RWPE2 (cell line): ENCODE results near the gene TNIP1.
A peak's percentile ranks its signal among the peaks of the same experiment; 100 is the strongest.

Experiments
- ATAC-seq: fragments of 200-7000 bp; cut with Tn5 transposase; 3 replicates; pipeline ENCODE4 v1.9.1; 2021; ENCODE audit warnings: low read depth
- DNase-seq: peaks from one replicate; pipeline ENCODE4 v3.0.0-alpha.2; 2020; ENCODE audit warnings: low spot score
- H3K27ac ChIP-seq: fragments of 450-650 bp; 2 replicates; pipeline ENCODE4 v1.5.1; 2017; ENCODE audit warnings: mild to moderate bottlenecking; ENCODE audit not compliant: poor library complexity, severe bottlenecking
- H3K27me3 ChIP-seq: fragments of 250-450 bp; sonication (Bioruptor Pico); 2 replicates; pipeline ENCODE4 v1.5.1; 2021; ENCODE audit warnings: mild to moderate bottlenecking, moderate library complexity; ENCODE audit not compliant: insufficient read depth, poor library complexity, severe bottlenecking
- H3K36me3 ChIP-seq: fragments of 250-450 bp; sonication (Bioruptor Pico); 2 replicates; pipeline ENCODE4 v1.5.1; 2020; ENCODE audit warnings: low read depth, mild to moderate bottlenecking, moderate library complexity
- H3K4me1 ChIP-seq: fragments of 250-450 bp; sonication (Bioruptor Pico); 2 replicates; pipeline ENCODE4 v1.5.1; 2021; ENCODE audit warnings: mild to moderate bottlenecking, moderate library complexity; ENCODE audit not compliant: insufficient read depth, poor library complexity, severe bottlenecking
- H3K4me3 ChIP-seq: fragments of 250-450 bp; sonication (Bioruptor Pico); 2 replicates; pipeline ENCODE4 v1.5.1; 2021; ENCODE audit warnings: mild to moderate bottlenecking, moderate library complexity; ENCODE audit not compliant: severe bottlenecking
- H3K9me3 ChIP-seq: fragments of 250-450 bp; sonication (Bioruptor Pico); 2 replicates; pipeline ENCODE4 v1.5.1; 2021; ENCODE audit warnings: mild to moderate bottlenecking, moderate library complexity; ENCODE audit not compliant: severe bottlenecking
- TF ChIP-seq, protein P1 (sequence below): fragments of 450-650 bp; IDR thresholded peaks from one replicate; pipeline ENCODE4 v1.5.1; 2017; ENCODE audit warnings: mild to moderate bottlenecking, moderate library complexity; ENCODE audit not compliant: poor library complexity, severe bottlenecking

TNIP1 gene

DNA sequence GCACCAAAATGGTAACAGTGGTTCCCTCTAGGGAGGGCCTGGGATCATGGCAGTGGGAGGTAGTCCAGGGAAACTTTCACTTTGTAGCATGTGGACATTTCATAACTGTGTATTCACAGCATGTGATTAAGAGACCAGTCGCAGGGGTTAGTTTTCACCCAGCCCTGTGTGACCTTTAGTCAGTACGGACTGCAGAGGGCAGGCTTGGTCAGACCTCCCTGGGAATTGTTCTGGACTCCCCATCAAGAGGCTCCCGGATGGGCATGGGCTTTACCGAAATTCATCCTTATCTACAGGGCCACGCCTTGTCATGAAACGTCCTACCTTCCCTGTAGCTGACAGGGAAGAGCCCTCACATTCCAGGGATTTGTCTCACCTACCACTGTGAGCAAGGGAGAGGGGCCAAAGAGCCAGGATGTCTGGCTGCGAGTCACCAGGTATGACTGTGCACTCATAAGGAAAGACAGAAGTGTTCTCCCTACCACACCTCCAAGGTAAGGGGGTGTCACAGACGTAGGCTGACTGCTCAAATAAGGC is 40.6 kb downstream of the TNIP1 start:
- Histone ChIP-seq H3K27me3 (no peaks in the 10 kb centered on the region), H3K27ac (peak overlapping the region; percentile 52), H3K4me3 (no peak overlapping the region), H3K4me1 (peaks cover 32% of the 10 kb centered on the region), H3K36me3 (peaks cover 100% of the 10 kb centered on the region), H3K9me3 (no peaks in the 10 kb centered on the region)
- DNase-seq = no peak
- TF ChIP-seq, protein P1, sequence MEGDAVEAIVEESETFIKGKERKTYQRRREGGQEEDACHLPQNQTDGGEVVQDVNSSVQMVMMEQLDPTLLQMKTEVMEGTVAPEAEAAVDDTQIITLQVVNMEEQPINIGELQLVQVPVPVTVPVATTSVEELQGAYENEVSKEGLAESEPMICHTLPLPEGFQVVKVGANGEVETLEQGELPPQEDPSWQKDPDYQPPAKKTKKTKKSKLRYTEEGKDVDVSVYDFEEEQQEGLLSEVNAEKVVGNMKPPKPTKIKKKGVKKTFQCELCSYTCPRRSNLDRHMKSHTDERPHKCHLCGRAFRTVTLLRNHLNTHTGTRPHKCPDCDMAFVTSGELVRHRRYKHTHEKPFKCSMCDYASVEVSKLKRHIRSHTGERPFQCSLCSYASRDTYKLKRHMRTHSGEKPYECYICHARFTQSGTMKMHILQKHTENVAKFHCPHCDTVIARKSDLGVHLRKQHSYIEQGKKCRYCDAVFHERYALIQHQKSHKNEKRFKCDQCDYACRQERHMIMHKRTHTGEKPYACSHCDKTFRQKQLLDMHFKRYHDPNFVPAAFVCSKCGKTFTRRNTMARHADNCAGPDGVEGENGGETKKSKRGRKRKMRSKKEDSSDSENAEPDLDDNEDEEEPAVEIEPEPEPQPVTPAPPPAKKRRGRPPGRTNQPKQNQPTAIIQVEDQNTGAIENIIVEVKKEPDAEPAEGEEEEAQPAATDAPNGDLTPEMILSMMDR = peak; percentile 23
- peak; percentile 89 for ATAC-seq

DNA sequence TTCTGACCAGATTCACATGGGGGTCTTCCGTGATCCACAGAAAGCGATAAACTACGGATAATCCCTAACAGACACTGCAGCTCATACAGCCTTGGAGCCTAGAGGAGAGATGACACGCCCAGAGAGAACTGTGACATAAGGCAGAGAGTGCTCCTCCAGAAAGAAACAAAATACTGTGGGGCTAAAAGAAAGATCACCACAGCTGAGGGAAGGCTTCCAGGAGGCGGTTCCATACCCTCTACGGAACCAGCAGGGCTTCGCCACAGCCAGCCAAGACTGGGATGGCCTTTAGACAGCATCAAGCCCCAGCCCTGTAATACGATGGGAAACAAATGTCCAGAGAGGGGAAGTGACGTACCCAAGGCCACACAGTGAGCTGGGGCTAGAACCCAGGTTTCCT is 41.2 kb downstream of the TNIP1 start:
- Histone ChIP-seq H3K4me3 (no peak overlapping the region), H3K4me1 (peaks cover 32% of the 10 kb centered on the region), H3K9me3 (no peaks in the 10 kb centered on the region), H3K36me3 (peaks cover 100% of the 10 kb centered on the region), H3K27ac (peak overlapping the region; percentile 52), H3K27me3 (no peaks in the 10 kb centered on the region)
- DNase-seq (no peak), ATAC-seq (no peak)
- TF ChIP-seq, protein P1 = no peak

DNA sequence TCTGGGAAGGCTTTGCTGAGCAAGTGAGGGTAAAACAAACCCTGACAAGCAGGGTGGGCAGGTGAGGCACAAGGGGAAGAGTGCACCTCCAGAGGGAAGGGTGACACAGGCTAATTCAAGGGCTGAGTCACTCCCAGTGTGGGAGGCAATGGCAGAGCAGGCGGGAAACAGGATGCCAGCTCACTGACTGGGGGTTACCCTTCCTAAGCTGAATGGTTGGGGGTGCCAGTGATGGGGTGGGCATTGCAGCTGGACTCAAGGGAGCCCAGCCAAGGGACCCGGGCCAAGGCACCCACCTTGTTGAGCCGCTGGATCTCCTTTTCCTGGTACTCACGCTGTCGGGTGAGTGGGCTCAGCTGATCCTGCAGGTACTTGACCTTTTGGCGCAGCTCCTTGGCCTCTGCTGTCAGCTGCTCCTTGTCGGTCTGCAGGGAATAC is 42.0 kb downstream of the TNIP1 start:
- H3K4me1 ChIP-seq = peaks cover 32% of the 10 kb centered on the region
- ATAC-seq (no peak; the same call in 2 of the 3 replicates), DNase-seq (no peak)
- TF ChIP-seq, protein P1 = no peak
- H3K27me3 ChIP-seq = no peaks in the 10 kb centered on the region
- no peaks in the 10 kb centered on the region for H3K9me3 ChIP-seq
- H3K27ac ChIP-seq = no peak overlapping the region
- H3K4me3 ChIP-seq = no peak overlapping the region
- H3K36me3 ChIP-seq = peaks cover 92% of the 10 kb centered on the region

DNA sequence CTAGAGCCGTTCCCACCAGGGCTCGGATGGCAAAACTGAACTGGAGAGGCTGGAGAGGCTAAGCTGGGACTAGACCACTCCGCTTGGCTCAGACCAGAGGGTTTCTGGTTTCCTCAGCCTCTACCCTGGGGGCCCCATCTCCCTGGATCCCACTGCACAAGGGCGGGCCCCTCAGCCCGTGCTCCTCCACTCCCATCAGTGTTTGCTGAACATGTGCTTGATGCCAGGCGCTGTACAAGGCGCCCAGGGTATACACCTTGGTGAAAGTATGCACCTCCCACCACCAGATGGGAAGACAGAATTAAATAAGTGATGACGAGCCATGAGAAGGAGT is 42.5 kb downstream of the TNIP1 start:
- H3K27ac ChIP-seq = no peak overlapping the region
- no peaks in the 10 kb centered on the region for H3K27me3 ChIP-seq
- peaks cover 32% of the 10 kb centered on the region for H3K4me1 ChIP-seq
- H3K9me3 ChIP-seq = no peaks in the 10 kb centered on the region
- peaks cover 91% of the 10 kb centered on the region for H3K36me3 ChIP-seq
- TF ChIP-seq, protein P1 = no peak
- DNase-seq (no peak), ATAC-seq (no peak)
- no peak overlapping the region for H3K4me3 ChIP-seq

DNA sequence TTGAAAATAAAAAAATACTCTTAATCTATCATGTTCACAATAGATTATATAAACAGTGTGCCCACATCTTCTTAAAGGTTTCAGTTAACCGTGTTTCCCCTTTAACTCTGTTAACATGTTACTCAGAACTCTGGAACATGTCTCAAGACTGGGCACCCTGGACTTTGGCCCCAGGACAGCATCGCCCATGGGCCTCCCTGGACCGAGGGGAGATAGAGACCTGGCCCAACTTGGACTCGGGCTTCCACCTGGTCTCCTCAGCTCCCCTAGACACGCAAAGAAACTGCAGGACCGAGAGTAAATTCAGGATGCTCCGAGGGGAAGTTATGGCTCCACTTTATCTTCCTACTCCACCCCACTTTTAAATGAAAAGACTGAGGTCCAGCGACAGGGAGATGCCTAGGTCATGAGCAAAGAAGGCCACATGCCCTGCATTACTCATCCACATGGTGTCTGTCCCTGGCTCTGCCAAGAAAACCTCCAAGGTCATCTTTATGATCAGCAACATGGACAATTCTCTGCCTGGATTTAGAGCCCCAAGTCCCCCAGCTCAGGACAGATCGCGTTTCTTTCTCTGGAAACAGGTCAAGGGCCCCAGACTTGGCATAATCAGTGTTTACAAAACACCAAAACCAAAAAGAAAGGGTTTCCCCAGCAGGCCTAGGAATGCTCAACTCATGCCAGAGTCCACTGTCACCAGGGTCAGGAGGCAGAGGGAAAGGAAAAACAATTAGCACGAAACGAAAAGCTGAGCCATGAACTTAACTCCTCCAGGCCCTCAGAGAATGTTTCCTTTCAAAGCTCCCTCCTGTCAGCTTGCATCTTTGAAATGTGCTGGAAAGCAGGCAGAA is 43.0 kb downstream of the TNIP1 start:
- Histone ChIP-seq H3K9me3 (no peaks in the 10 kb centered on the region), H3K27me3 (no peaks in the 10 kb centered on the region), H3K4me1 (peaks cover 32% of the 10 kb centered on the region), H3K27ac (no peak overlapping the region), H3K4me3 (no peak overlapping the region), H3K36me3 (peaks cover 89% of the 10 kb centered on the region)
- TF ChIP-seq, protein P1 = no peak
- DNase-seq (no peak), ATAC-seq (no peak)
